ENCODE data around the gene KRT37. TPM values are rescaled to one million over a fixed set of nuclear protein-coding genes. Genes with fewer than 3 reads are reported as not detected.

KRT37 gene
- total RNA-seq, 4 donors from 2014 or later: not detected

DNA sequence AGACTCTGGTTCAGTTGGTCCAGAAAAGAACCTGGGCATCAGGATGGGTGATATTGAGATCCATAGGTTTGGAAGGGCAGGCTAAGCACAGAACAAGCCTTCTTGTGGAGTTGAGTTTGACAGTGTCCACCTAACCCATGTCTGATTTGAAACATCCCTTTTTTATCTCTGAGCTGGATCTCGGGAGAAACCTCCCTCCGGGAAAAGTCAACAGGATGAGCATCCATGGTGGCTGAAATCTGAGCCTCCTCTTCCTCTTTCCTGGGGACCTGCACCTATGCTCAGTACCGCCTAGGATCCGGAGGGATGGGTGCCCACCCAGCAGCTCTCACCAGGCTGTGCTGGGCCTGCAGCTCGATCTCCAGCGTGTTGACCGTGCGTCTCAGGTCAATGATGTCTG is 39.4 kb upstream of the KRT37 start:
- intact Hi-C loops (cut with DNase I; ENCODE audit: low total_unique reads): no loop called here
- 91 to 93% methylated on average over 8 of the region's 8 CpGs for WGBS, 2 donors
- TF ChIP-seq POLR2A (IDR thresholded peaks at IDR 0.05): no peak
- TF ChIP-seq, protein P1, sequence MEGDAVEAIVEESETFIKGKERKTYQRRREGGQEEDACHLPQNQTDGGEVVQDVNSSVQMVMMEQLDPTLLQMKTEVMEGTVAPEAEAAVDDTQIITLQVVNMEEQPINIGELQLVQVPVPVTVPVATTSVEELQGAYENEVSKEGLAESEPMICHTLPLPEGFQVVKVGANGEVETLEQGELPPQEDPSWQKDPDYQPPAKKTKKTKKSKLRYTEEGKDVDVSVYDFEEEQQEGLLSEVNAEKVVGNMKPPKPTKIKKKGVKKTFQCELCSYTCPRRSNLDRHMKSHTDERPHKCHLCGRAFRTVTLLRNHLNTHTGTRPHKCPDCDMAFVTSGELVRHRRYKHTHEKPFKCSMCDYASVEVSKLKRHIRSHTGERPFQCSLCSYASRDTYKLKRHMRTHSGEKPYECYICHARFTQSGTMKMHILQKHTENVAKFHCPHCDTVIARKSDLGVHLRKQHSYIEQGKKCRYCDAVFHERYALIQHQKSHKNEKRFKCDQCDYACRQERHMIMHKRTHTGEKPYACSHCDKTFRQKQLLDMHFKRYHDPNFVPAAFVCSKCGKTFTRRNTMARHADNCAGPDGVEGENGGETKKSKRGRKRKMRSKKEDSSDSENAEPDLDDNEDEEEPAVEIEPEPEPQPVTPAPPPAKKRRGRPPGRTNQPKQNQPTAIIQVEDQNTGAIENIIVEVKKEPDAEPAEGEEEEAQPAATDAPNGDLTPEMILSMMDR (IDR thresholded peaks at IDR 0.05): no peak
- no peak for DNase-seq (ENCODE audit: low spot score in 2 of 2)
- H3K4me3 ChIP-seq (ENCODE audit: low read depth, poor library complexity, severe bottlenecking): no peak overlapping the region

DNA sequence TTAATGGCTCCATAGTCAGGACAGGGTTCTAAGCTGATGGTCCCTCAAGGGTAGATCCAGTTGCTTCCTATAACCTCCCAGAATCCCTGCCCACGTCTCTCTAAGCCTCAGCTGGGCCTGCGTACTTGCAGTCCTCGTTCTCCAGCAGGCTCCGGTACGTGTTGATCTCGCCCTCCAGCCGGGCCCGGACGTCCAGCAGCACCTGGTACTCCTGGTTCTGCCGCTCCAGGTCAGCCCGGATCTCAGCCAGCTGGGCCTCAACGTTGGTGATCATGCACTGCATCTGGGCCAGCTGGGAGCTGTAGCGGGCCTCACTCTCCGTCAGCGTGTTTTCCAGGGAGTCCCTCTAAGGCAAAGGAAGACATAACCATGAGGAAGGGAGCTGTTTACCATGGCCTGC is 38.3 kb upstream of the KRT37 start:
- intact Hi-C loops (cut with DNase I; ENCODE audit: low total_unique reads): no loop called here
- TF ChIP-seq, protein P1 (IDR thresholded peaks at IDR 0.05): no peak
- TF ChIP-seq POLR2A (IDR thresholded peaks at IDR 0.05): no peak
- WGBS, 2 donors: 80 to 81% methylated on average over 15 of the region's 15 CpGs
- DNase-seq (ENCODE audit: low spot score in 2 of 2): no peak
- H3K4me3 ChIP-seq (ENCODE audit: low read depth, poor library complexity, severe bottlenecking): no peak overlapping the region

DNA sequence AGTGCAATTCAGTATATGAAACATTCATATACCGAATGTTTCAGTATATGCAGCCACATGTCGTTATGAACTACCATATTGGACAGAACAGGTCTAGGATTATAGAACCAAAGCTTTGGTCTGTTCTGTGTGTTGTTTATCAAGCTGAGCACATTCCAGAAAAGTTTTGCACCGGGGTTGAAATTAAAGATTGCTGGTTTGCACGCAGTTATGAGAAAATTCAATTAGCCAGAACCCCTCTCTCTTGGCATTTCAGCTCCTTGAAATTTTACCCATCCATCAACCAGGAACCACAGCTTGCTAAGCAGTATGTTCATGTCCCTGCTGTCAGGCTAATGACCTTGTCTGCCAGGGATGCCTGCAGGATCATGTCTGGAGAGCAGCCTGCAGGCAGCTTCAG is 33.3 kb upstream of the KRT37 start:
- H3K4me3 ChIP-seq (ENCODE audit: low read depth, poor library complexity, severe bottlenecking): no peak overlapping the region
- TF ChIP-seq, protein P1 (IDR thresholded peaks at IDR 0.05): no peak
- TF ChIP-seq POLR2A (IDR thresholded peaks at IDR 0.05): no peak
- intact Hi-C loops (cut with DNase I; ENCODE audit: low total_unique reads): no loop called here
- no peak for DNase-seq (ENCODE audit: low spot score in 2 of 2)
- 49 to 65% methylated on average over 4 of the region's 4 CpGs for WGBS, 2 donors

DNA sequence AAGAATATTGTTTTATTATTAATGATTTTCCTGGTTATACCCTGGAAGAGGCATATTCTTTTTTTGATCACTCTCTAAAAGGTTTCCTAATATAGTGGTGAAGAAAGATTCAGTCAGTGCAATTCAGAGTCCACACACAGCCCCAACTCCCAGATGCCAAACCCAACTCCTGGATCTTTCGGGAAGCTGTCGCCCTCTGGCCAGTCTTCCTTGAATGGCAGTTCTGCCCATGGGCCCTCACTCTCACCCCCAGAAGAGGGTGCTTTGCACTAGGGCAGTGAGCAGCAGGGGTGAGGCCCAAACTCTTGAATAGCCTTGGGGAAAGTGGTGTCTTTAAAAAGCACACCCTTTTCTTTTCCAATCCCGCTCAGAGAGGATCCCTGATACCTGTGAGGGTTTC is 31.8 kb upstream of the KRT37 start:
- H3K4me3 ChIP-seq (ENCODE audit: low read depth, poor library complexity, severe bottlenecking): no peak overlapping the region
- DNase-seq (ENCODE audit: low spot score in 2 of 2): no peak
- intact Hi-C loops (cut with DNase I; ENCODE audit: low total_unique reads): no loop called here
- 54 to 77% methylated on average over 3 of the region's 3 CpGs for WGBS, 2 donors
- TF ChIP-seq, protein P1 (IDR thresholded peaks at IDR 0.05): no peak
- TF ChIP-seq POLR2A (IDR thresholded peaks at IDR 0.05): no peak

DNA sequence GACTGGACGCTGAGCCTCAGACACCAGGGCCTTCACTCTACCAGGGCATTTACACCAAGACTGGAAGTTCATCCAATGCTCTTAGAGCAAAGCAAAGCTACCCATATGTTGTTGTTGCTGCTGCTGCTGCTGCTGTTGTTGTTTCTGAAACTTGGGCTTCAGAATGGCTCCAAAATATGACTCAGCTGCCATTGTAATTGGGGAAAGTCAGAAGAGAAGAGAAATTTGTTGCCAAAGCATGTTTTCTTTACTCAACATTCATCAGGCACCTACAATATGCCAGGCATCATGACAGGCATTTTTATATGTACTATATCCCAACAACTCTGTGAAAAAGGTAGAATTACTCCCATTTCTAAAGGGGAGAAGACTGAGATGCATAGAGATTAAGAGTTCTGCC is 30.9 kb upstream of the KRT37 start:
- intact Hi-C loops (cut with DNase I; ENCODE audit: low total_unique reads): no loop called here
- DNase-seq (ENCODE audit: low spot score in 2 of 2): no peak
- TF ChIP-seq POLR2A (IDR thresholded peaks at IDR 0.05): no peak
- TF ChIP-seq, protein P1 (IDR thresholded peaks at IDR 0.05): no peak
- WGBS, 2 donors: 83 to 100% methylated on average over 1 of the region's 1 CpG
- H3K4me3 ChIP-seq (ENCODE audit: low read depth, poor library complexity, severe bottlenecking): no peak overlapping the region

DNA sequence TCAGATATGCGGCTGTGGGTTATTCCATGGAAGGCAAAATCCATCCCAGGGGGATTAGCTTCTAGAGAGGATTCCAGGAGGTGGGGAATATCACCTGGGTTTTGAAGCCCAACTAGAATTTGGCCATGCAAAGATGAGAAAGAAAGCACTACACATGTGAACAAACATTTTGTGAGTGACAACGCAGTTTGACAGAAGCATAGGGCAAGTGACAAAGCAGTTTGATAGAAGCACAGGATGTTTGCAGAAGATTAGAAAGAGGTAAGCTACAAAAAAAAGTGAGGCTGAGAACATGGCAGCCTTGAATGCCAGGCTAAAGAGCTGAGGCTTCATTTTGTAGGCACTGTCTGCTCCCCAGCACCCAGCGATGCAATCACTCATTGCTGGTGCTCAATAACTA is 28.7 kb upstream of the KRT37 start:
- 94% methylated on average over 3 of the region's 3 CpGs for WGBS, 2 donors
- intact Hi-C loops (cut with DNase I; ENCODE audit: low total_unique reads): no loop called here
- H3K4me3 ChIP-seq (ENCODE audit: low read depth, poor library complexity, severe bottlenecking): no peak overlapping the region
- TF ChIP-seq POLR2A (IDR thresholded peaks at IDR 0.05): no peak
- TF ChIP-seq, protein P1 (IDR thresholded peaks at IDR 0.05): no peak
- DNase-seq (ENCODE audit: low spot score in 2 of 2): no peak
